IPS-11a (cell line): ENCODE results near the gene CNTNAP2.

Experiments used
- H3K4me3 ChIP-seq: one replicate; pipeline ENCODE4 v1.5.1; 2013; ENCODE audit warnings: low read depth, low read length, control low read depth

The CNTNAP2 gene

DNA sequence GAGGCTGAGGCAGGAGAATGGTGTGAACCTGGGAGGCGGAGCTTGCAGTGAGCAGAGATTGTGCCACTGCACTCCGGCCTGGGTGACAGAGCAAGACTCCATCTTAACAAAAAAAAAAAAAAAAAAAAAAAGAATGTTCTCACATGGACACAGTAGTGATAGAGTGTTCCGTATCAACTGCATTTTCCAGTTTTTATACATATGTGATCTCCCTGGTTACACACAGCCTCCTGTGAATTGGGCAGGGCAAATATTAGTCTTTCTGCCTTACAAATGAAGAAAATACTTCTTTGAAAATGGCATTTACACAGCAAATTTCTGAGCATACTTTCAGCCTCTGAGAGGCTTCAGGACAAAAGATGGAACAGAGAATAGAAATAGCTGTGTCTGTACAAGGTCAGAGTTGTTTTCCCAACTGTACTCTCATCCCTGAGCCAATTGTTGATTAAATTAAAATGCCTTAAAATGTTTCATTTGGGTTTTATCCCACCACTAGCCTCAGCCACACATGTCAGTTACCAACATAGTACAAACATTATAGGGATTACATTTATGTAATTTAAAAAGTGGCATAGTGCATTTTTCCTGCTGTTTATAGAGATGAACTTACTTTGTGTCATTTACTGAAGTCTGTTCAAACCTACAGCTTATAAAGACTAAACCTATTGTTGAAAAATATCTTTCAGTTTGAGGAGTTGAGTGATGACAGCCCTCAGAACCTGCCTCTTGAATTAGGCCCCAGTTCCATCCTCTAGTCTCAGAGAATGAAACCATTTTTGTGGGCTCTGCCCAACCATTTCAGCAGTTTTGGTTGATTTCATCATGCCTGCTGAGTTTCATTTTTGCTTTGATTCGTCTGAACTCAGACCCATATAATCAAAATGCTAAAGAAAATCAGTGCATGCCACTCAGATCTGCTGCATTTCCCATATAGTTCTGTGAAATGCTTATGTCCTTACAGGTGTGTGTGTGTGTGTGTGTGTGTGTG is 1864.5 kb downstream of the CNTNAP2 start:
- no peak overlapping the region for H3K4me3 ChIP-seq

DNA sequence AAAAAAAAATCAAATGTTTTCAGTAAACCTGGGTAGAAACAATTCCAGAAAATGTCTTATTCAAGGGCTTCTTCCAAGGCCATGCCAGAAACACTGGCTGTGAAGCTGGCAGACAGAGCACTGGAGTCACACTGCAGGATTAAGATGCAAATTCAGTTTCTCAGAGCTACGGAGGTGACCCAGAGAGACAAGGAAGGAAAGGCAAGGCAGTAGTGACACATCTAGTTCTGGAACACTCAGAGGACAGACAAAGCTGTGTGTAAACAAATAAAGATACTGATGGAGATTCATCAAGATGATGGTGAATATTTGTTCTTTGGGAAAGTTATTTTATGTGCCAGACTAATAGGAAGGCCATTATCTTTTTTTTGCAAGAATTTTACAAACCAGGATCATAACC is 1865.7 kb downstream of the CNTNAP2 start:
- no peak overlapping the region for H3K4me3 ChIP-seq

DNA sequence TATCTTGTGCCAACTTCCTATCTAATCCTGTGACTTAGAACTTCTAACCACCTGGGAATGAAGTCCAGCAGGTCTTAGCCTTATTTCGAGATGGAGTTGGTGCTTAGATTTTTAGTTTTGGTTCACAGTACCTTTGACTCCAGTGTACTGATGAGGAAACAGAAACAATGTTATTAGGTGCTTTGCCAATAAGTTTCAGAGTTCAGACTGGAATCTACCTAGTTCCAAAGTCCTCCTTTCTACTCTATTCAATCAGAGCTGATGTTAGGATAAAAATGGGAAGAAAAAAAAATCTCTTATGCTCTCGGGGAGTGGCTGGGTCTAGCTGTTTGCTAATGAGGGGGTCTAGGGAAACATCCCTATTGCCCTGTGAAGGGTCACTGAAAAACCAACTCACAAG is 1867.7 kb downstream of the CNTNAP2 start:
- H3K4me3 ChIP-seq = no peak overlapping the region

DNA sequence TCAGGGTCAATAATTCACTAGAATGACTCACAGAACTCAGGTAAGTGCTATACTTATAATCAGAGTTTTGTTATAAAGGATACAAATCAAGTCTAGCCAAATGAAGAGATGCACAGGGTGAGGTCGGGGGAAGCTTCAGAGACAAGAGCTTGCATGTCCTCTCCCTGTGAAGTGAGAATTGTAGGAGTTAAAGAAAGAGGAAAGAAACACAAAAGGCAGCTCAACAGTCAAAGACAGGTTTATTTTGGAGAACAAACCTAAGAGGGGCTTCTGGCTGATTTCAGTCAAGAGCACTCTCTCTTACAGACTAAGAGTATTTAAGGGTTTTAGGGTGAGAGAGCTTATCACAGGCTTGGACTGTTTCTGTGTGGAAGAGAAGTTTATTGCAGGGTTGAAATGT is 1873.5 kb downstream of the CNTNAP2 start:
- no peak overlapping the region for H3K4me3 ChIP-seq

DNA sequence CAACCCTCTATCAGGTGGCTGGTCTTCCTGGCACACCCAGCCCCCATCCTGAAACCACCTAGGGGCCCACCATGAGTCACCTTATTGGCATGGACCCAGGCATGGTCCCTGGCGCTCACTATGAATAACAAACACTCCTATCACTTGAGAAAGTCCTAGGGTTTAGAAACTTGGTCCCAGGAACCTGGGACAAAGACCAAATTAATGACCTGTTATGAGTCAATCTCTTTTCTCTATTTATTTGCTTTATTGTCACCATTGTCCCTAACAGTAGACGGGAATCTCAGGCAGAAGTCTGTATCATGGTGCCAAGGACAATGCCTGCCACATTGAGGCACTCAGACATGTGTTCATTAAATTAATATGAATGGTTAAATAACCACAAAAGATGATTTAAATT is 1874.3 kb downstream of the CNTNAP2 start:
- no peak overlapping the region for H3K4me3 ChIP-seq

DNA sequence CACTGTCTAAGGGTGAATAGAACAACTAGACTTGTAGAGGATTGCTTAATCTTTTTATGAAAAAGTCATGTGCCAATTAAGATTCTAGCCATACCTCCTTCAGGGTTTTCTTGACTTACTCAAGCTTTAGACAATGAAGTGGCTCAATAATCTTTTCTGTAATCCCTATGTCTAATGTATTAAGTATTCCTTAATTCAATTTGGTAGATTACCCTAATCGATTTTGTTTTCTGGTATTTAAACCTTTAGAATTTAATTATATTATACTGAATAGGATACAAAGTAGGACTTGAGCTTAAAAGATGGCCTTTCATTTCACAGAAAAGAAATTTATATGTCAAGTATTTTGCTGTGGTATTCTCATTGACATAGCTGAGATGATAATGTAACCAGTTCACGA is 1876.1 kb downstream of the CNTNAP2 start:
- H3K4me3 ChIP-seq = no peak overlapping the region

DNA sequence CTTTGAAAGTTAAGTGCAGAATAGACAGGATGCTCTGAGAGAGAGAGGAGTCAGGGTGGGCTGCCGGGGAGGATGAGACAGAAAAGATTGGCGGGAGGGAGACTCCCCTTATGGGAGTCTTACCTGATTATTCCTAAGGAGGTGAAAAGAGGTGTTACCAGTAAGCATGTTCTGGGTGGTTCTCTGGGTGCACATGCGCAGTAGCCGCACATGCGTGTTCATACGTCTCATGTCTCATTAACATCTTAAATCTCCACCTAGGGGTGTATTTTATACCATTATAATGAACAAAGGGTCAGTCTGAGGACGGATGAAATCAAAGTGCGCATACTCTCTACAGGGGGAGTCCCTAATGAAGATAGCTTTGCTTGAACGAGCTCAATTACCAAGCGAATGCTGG is 1881.0 kb downstream of the CNTNAP2 start:
- H3K4me3 ChIP-seq = no peak overlapping the region

DNA sequence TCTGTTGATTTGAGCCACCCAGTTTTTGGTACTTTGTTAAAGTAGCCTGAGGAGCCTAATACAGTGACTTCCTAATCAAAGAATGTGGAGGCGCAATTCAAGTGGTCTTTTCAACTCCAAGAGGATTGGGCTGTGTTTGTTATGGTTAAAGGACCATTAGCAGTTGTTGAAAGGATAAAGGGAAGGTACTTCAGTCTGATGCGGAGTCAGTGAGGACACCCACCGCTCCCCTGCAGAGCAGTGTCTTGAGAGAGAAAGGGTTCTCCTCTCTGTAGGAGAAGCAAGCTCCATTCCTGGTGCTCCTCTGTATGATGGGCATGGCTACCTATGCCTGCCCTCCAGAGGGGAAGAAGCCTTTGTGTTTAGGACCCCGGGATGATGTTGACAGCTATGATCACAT is 1883.4 kb downstream of the CNTNAP2 start:
- H3K4me3 ChIP-seq = no peak overlapping the region

DNA sequence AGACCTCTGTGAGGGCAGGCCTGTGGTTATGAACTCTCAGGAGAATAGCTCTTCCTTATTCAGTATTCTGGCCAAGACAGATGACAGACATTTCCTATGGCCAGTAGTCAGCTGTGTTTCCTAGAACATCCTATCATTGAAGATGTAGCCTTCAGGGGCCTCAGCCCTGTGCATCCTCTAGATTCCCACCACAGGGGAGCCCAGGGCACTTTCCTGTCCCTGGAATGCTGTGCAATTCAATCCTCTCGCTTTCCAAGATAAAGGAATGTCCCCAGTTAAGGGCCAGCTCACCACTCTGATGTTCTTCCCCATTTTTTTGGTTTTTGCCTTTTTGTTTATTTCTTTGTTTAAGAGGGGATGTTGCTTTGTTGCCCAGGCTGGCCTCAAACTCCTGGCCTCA is 1895.2 kb downstream of the CNTNAP2 start:
- H3K4me3 ChIP-seq = no peak overlapping the region

DNA sequence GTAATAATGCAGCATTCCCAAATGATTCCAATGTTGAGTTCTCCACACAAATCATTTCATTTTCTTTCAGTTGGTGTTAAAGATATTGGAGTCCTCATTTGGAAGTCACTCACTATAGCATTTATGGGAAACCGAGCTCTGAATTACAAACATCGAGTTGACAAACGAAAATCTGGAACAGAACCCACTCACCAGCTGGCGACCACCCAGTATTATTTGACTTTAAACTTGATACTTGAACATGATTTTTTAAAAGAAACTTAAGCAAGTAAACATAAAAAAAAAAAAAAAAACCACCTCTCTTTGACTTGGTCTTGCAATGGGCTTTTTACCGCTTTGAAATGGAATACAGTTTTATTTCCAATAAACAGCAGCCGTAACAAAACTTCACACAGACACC is 1897.4 kb downstream of the CNTNAP2 start:
- H3K4me3 ChIP-seq = no peak overlapping the region

DNA sequence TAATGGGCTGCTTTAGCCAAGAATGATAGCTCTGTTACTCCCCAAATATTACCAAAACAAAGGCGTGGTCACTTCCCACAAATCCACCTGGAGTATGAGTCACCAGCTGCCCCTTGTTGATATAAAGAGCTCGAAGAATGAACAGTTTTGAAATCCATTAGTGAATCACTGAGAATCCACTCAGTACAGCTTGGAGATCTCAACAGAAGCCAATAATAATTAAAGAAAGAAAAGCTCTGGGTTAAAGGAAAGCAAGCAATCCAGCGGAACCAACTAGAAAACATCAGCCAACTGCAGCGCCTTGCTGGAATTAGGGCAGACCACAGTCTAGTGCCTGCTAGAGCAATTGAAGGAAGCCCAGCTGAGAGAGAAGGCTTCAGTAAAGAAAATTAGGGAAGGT is 1897.9 kb downstream of the CNTNAP2 start:
- no peak overlapping the region for H3K4me3 ChIP-seq

DNA sequence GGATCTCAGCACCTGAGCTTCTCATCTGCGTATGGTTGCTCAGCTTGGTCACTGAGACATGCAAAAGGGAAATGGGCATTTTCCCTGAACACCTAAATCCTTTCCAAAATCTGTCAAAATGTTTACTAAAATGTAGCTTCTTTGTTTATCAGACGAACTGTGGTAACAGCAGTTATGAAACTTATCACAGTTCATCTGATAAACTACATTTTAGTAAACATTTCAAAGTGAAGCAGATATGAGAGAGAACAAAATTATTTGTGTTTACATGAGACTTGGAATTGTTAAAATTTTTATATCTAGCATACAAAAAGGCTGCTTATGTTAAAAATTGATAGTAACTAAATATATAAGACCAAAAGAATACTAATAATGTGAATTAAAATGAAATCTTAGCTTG is 1900.5 kb downstream of the CNTNAP2 start:
- no peak overlapping the region for H3K4me3 ChIP-seq

DNA sequence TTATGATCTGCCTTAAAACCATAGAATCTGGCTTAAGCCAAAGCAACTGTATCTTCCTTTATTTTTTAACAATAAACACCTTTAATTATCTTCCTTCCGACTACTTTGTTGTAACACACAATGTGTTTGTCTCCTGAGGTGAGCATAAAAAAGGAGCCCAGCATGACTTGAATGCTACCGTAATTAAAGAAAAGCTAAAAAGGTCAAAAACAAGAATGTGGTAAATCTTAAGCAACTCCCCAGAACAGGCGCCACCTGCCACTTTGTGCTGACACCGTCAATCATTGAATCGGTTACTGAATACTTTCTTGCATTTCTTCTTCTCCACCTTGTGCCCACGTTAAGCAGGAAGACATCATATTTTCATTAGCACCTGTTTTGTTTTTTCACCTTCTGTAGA is 1904.1 kb downstream of the CNTNAP2 start:
- H3K4me3 ChIP-seq = no peak overlapping the region

DNA sequence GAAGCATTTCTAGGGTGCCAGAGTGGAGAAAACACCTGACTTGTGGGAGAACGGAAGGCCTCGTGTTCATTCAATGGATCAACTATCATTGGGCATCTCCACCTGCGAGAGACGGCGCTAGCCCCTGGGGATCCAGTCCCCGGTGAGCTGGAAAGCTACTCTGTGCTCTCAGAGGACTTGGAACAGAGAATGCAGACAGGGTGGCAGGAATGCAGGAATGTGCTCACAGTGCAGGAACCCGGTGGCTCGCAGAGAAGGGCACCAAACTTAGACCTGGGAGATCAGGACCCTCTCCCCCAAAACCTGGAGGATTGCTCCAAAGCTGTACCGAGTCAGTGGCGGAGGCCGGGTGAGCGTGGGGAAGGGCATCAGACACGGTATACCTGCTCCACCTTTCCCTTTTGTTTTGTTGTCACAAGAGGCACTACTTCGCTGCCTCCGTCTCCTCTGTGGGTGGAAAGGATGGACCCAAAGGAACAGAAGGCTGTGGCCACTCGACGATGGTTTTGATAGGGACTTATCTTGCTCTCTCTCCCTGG is 1905.0 kb downstream of the CNTNAP2 start:
- no peak overlapping the region for H3K4me3 ChIP-seq

DNA sequence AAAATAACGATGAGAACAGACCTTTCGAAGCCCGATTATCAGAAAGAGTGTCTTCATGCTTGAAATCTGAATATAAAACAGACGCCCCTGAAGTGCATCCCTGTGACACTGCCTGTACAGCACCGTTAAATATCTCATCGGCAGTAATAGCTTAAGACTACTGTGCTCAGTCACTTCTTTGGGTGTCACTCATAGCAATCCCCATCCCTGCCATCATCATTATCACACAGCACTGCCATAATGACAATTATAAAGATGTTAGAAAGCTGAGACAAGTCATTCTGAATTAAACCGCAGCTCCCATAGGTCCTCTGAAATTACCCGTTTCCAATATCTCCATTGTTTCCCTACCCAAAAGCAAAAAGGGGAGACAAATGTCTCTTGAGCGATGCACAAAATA is 1906.2 kb downstream of the CNTNAP2 start:
- no peak overlapping the region for H3K4me3 ChIP-seq

DNA sequence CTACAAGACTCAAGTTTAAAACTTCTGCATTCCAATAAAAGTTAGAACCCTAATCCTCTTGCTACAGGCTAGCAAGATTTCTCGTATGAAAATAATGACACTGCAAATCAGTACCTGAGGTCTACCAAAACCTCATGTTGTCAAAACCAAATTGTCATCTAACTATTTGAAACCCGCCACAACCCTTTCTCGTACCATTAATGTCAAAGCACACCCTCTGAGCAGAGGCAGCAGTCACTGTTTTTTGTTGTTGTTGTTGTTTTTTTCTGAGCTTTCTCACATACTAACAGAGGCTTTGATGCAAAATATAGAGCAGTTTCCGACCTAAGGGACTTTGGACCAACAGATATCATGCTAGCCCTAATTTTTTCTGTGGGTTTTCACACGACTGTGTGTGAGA is 1910.1 kb downstream of the CNTNAP2 start:
- no peak overlapping the region for H3K4me3 ChIP-seq

DNA sequence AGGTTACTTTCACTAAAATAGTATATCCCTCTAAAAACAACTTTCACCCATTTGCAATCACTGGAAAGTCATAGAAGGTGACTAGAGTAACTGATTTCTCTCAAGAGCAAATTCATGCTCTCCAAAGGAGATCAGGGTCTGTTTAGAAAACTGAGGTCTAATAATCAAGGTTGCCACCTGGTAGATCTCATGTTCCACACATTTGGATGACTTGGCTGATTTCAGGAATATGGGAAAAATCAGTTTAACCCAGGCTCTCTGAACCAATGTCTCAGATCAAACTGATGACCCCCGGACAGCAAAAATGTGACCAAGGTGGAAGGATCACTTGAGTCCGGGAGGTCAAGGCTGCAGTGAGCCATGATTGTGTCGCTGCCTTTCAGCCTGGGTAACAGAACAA is 1911.6 kb downstream of the CNTNAP2 start:
- no peak overlapping the region for H3K4me3 ChIP-seq

DNA sequence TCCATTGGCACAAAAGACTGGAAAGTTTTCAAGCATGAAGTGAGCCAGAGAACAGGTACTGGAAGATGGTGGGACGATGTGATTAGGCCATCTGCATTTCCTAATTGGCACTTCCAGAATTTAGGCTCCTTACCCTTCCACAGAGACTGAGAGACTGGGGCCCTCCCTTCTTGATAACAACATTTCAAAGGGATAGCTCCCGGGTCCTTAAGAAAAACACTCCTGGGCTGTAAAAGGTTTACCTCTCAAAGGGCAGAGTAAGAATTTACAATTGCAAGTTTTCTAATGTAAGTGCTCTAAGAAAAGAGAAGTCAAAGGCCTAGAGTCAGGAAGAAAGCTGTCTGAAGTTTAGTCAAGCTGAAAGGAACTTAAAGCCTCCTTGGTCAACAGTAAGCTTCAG is 1914.4 kb downstream of the CNTNAP2 start:
- no peak overlapping the region for H3K4me3 ChIP-seq

DNA sequence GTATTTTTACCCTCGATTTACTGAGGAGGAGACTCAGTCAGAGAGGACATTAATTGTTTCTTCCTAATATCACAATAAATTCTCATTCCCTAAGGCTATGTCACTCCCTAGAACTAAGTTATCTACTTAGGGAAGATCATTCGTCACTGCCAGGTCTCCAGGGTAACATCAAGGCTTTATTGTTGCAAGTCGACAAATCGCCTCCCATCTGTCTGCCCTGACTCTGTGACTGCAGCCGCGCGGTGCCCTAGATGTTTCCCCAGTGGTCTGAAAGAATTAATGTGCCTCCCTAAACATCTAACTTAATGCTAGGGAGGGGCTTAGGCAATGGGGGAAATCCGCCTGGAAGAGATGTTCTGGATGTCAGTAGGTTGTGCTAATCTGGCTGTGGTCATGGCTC is 1915.2 kb downstream of the CNTNAP2 start:
- H3K4me3 ChIP-seq = no peak overlapping the region

DNA sequence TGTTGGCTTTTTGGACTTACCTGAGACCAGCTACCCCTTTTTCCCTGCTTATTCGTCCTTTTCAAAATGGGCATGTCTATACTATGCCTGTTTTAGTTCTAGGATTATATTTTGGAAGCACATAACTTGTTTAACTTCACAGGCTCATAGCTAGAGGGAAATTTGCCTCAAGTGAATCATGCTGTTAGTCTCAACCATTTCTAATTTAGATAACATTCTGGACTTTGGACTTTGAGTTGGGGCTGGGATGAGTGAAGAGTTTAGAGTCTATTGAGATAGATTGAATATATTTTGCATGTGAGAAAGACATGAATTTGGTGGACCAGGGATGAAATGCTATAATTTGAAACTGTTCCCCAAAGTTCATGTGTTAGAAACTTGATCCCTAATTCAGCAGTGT is 1919.3 kb downstream of the CNTNAP2 start:
- no peak overlapping the region for H3K4me3 ChIP-seq

DNA sequence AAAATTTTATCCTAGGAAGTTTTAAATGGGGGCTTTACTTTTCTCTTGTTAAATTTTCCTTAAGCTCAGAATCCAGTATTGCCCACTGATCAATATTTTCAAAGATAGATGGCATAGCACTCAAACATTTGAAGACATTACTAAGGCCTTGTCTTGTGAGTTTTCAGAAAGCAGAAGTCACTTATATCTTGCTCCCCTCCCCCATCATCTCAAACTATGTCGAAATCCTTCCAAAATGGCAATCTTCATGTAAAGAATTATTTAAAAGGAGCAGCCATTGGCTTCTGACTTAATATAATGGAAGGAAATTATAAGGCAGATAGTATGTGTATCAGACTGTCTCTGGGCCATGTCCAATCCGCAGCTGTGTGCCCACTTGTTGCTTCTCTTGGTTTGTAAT is 1920.4 kb downstream of the CNTNAP2 start:
- no peak overlapping the region for H3K4me3 ChIP-seq

DNA sequence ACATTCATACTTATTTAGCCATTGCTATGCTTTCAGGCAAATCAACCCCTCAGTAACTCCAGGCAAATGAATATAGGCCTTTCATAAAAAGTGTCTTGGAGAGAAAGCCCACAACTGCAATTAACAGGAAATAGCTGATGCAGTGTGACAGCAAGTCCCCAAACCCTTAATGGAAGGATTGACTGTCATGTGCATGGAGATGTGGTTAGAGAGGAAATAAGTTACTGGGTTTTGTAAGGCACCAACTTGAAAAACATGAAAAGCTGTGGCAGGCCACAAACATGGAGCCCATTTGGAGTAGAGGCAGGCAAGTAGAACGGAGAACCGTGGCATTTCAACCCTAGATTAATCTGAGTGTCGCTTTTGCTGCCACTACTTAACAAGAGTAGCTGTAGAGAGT is 1924.6 kb downstream of the CNTNAP2 start:
- no peak overlapping the region for H3K4me3 ChIP-seq
